ENCODE data around the gene ZFYVE21.

ZFYVE21 gene

DNA sequence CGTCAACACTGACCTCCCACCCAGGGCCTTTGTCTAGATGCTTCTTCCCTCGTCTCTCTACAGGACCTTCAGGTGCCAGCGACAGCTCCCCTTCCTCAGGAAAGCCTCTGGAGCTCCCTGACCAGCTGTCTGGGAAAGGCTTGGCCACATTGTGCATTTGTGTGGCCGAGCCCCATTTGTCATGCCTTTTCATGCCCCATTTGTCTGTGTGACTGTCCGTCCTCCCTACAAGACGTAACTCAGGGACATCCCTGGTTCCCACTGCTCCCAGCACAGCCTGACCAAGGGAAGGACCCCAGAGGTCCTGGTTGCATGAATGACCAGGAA is 23.8 kb downstream of the ZFYVE21 start:
- DNase-seq = no peak

DNA sequence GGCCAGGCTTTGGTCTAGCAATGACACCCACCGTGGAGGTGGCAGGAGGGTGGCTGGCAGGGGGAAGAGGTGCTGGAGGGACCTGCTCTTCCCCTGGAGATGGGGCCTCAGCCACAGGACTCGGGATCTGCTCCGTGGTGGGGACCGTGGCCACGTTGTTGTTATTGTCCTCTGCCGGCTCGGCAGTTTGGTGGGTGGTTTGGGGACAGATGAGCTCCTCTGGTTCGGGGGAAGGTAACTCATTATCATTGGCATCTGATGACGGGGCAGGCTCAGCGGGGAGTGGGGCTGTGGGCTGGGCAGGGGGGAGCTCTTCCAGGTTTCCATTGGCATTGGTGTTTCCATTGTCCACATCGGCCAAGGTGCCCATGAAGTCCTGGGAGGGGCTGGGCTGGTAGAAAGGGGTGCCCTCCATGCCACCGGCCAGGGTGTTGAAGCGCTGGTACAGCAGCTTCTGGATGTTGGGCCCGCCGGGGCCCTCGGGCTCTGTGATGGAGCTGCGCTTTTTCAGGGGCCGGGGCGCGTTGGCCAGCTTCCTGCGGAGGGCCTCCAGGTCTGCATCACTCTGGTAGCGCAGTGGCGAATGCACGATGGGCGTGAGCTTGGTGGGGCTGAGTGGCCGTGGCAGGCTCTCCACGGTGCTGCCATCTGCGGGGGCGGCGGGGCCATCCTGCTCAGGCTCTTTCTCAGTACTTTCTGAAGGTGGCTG is 24.3 kb downstream of the ZFYVE21 start:
- DNase-seq = no peak

DNA sequence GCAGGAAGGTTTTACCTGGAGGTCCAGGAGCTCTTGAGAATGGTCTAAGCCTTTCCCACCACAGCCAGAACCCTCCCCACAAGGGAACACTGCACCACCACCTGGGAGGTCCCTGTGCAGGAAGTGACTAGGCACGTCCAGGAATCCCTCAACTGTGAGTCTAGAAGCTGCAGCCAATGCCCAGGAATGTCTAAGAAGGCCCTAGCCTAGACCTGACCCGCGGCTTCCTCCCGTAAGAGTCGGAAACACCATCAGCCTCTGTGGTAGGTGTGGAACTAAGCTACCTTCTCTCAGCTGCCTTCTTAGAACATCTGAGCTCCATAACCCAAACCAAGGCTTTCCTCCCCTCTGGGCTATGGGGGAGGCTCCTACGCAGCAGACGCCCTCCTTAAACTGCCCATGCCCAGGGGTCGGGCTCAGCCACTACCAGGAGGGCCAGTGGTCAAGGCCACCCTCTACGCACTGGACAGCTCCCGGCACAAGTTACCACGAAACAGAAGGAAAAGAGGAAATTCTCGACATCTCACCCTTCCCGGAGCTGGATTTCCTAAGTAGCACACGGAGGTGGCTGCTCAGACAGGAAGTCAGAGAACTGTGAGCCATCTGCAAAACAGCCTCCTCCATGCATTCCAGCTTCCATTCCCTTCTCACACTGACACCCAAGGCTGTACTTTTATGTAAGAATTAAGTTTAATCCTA is 25.5 kb downstream of the ZFYVE21 start:
- no peak for DNase-seq

DNA sequence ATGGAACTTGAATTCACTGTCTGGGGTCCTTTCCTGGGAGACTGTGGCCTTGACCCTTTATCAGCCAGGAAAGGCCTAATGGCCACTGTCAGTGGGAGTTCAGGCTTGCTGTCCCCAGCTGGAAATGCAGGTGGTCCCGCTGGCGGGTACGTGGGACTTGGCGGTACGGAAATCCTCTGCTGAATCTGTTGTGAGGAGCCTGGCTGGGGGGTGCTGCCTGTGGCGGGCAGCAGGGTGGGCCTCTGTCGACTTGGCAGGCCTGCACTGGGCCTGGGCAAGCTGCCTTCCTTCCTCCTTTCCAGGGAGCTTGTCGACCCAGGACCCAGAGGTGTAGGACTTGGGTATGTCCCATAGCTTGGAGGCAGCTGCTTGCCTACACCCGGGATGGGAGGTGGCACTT is 26.3 kb downstream of the ZFYVE21 start:
- DNase-seq = no peak

DNA sequence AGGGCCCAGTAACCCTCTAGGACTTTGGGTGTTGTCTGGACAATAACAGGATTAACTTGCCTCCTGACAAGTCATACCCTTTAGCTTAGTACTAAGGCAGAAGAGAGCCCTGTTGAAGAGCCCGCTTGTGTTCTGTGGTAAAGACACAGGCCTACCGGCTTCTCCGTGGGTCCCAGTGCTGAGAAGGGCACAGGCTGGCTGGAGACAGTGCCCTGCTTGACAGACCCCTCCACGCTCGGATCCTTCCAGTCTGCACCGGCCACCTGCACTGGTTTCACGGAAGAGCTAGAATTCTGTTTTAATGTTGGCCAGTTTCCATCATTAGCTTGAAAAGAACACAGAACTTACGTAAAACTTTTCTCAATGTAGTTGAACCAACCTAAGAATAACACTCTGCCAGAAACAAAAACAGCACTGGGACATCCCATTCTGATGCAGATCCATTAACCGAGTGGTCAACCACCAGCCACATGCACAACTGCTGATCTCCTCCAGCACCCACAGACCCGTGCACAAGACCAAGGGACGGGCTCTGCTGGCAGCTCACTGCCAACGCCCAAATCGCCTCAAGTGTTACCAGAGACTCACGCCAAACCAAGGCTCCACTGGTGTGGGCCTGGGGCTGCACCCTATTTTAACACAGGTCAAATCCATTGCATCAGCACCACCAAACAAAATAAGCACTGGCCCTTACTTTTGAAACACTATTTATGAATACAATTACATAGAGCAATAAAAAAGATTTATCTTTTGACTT is 27.1 kb downstream of the ZFYVE21 start:
- DNase-seq = no peak

DNA sequence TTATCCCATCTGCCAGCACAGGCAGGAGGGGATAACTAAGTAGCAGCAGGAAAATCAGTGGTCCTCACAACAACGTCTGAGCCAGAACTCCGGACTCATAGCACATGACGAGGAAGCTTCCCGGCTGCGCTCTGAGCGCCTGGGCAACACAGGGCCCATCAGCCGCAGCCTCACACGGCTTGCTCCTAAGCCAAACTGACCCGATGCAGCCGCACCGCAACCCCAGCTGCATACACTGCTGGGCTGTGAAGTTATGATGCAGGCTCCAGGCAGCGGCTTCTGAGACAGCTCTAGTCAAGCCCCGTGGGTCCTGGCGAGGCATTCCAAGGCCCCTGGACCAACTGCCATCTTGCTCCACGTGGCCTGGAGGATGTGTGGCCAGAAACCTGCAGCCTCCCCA is 28.1 kb downstream of the ZFYVE21 start:
- DNase-seq = no peak

DNA sequence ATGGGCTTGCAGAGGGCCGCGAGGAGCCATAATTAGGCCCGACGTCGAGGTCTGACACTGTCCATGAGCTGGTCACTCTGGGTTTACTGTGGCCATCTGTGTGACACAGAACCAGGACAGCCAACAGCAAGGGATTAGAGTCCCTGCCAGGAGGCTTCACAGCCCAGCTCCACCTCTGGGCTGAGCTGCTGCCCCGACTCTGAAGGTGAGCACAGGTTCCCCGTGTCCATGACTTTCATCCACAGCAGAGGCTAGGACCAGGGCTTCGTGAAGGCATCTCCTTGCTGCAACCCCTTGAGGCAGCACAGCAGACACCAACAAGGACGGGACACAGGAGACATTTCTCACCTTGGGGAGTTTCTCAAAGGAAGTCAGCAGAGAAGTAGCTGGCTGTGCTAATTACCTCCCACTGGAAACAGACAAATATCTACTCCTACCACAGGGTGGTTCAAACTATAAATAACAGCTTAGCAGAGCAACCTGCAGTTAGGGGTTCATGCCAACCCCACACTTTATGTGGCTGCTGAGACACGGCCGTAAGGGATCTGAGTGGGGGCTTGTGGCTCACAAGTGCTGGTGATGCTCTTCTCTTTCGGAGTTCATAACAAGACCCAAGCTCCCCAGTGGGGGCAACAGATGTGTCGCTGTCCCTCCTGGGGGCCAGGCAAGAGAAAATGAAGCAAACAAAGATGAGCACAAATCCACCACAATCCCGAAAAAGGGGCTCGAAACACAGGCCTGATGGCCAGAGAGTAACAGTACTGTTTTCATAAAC is 29.2 kb downstream of the ZFYVE21 start:
- DNase-seq = no peak

DNA sequence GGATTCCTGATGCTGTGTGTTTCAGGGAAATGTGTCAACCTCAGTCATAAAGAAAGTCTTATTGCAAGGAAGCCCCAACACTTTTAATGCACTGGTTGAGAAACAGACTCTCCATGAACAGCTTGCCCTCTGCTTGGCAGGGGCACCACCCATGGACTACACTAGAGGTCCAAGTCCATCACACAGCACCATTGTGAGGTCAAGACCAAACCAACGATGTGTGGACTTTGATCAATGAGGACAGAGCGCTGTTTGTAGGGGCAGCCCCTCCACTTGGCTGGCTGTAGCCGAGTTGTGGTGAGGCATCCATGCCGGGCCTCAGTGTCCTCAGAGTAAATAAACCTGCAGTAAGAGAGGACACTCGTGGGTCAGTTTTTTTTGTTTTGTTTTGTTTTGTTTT is 29.8 kb downstream of the ZFYVE21 start:
- DNase-seq = no peak

DNA sequence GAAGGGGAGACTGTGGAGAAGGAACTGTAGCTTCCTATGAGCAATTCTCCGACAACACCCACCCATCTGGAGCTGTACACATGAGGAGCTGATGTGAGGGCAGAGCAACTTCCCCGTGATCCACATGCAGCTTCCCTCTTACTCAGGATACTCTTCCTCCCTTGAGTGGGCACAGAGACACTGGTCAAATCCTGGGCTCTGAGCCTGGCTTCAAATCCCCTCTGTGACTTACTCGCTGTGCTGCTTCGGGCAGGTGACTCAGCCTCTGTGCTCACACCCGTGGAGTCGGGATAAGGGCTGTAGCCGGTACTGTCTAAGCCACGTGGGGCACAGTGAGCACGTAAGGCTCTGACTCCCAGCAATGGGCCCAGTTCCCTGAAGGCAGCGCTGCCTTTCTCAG is 31.1 kb downstream of the ZFYVE21 start:
- no peak for DNase-seq

DNA sequence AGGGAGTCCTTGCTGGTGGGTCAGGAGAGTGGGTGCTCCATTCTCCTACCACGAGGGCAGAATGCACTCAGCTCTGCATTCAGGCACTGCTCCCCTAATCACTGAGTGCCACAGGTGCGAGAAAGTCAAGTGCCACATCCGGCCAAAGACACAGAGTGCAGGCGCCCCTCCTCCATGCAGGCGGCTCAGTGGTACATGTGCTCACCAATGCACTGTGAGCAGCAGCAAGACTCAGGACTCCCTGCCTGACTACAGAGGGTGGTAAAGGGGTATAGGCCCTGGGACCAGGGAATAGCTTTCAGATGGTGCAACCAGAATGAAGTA is 32.9 kb downstream of the ZFYVE21 start:
- DNase-seq = peak; percentile 59

DNA sequence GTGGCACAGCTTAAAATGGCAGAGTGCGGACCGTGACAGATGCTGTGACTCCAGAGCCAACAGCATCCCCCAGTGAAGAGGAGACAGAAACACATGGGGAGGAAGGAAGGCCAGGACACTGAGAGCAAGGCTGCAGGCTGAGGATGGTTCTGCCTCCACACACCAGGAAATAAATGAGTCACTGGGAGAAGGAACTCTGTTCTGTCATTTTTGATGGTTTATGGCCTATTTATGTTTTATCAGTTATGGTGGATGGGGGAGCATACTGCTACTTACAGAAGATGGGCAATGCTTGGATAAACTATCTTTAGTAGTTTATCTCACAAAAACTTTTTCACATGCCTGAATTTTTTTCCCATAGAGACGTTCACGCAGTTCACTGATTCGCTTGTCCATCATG is 33.8 kb downstream of the ZFYVE21 start:
- no peak for DNase-seq

DNA sequence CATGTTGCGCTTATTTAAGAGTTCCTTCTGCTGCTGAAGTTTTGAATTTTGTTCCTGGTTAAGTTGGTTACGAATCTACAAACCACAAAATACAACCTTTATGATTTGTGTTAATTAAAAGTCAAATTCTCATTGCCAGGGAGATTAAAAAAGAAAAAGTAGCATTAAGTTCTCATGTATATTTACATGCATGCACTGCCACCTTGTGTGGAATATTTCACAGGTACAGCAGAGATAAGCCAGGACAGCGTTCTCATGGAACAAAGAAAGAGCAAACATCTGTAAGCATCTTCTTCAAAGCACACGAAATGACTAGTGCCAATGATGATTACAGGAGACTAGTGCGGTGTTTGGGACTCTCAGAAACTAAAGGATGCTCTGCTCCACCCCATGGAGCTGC is 34.2 kb downstream of the ZFYVE21 start:
- DNase-seq = no peak

DNA sequence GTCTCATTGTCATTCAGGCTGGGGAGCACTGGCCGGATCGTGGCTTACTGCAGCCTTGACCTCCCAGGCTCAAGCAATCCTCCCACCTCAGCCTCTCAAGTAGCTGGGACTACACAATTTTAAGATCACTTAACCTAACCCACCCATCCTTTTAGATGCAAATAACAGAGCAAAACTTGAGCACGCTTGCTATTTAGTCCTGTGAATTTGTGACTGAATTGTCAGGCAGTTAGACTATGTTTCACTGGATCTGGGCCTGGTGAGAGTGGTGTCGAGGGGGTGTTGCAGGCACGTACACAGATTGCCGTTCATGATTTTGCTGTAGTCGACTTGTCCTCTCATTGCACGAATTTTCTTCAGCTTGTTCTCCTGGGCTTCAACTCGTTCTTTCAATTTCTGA is 38.2 kb downstream of the ZFYVE21 start:
- DNase-seq = no peak

DNA sequence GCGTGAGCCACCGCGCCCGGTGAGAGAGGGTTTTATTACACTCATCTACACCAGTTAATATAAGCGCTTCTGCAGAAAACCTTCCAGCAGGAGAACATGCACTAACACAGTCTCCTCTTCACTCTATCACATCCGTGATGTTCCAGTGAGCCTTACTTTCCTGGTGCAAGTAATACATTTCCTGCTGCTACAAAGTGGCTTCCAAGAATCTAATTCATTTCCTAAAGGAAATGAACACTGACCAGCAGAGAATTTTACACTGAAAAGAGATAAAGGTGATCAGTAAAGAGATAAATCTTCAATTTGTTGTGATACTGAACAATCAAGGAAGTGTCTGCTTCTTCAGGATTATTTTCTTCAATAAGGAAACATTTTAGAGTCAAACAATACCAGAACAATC is 39.5 kb downstream of the ZFYVE21 start:
- DNase-seq = no peak

DNA sequence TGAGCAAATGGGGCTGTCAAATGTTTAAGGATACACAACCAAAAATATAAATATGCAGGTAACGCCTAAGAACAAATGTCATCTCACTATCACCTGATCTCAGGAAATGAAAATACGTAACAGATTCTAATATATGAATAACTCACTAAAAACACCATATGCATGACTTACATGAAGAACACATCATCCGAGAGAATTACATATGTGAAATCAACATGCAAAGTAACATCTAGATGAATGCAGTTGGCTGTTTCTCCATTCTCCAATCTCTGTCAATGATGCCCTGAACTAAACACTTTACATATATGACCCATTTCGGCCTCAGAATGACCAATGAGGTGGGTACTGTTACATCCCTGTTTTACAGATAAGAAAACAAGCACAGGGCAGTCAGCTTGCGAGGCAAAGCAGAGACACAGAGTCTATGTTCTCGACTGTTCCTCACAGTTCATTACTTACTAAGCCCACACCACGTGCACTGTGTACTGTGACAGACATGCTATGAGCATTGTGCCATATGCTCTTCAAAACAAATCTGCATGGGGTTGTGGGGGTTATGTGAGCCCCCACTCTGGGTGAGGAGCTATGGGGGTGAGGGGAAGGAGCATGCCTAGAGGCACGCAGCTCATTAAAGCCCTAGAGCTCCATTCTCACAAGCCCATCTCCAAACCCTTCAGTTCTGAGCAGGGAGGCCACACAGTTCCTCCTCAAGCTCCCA is 42.6 kb downstream of the ZFYVE21 start:
- DNase-seq = no peak

DNA sequence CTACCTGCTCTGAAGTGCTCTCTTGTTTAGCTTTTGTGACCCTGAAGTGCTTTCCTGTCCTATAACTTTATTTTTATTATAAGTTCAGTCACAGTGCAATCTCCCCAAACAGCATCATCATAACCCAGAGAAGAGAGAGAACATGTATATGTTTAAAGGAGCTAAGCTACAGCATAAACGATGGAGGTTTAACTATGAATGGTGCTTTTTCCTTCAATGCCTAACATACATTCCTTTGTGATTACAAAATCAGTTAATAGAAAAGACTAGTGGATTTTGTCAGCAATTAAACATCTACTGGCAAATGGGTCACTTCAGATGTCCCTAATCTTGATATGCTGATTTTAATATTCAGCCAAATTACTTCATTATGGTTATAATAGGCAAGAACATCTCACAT is 46.4 kb downstream of the ZFYVE21 start:
- DNase-seq = no peak

DNA sequence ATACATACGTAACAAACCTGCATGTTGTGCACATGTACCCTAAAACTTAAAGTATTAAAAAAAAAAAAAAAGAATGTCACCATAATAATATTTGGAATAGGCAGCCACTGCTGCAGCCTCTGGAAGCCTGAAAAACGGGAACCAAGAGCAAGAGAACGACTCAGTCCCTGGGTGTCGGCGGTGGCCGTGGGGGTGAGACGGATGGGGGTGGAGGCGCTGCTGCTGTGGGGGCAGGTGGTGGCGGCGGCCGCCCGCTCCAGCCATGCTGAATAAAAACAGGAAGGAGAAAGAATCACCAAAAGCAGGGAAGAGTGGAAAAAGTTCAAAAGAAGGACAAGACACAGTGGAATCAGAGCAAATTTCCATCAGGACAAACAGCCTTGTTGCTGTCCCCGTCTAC is 46.9 kb downstream of the ZFYVE21 start:
- DNase-seq = no peak

DNA sequence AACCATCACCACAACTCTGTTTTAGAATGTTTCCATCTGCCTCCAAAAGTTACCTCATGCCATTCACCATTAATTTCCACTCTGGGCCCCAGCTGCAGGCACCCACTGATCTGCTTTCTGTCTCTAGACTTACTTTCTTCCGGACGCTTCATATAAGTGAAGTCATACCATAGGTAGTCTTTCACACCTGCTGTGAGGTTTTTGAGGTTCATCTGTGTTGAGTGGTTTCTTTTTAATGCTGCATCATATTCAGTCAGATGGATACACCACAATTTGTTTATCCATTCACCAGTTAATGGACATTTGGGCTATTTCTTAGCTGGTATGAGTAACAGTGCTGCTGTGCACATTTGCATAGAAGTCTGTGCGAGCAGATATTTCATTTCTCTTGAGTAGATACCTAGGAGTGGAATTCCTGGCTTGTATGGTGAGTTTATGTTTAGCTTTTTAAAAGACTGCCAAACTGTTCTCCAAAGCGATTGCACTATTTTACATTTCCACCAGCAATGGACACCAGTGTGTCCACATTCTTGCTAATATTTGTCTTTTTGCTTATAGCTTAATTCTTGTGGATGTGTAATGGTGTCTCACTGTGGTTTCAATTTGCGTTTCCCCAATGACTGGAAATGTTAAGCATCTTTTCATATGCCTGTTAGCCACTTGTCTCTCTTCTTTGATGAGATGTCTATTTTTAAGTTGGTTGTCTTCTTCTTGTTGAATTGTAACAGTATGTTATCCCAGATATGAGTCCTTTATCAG is 48.3 kb downstream of the ZFYVE21 start:
- DNase-seq = no peak

DNA sequence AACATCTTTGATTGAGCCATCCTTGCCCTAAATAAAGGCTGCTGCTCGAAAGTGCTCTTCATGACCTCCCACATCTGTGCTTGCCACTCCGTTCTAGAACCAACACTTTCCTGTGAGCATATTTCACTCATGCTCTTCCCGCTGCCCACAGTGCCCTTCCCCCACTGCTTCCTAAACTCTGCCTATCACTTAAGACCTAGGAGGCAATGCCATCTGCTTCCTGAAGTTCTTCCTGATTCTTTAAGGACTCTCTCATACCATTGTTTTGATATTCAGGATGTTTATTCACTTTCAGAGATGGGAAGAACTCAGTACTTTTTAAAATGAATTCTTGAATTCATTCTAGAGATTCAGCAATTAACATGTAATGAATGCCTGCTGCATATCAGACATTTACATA is 49.9 kb downstream of the ZFYVE21 start:
- no peak for DNase-seq

DNA sequence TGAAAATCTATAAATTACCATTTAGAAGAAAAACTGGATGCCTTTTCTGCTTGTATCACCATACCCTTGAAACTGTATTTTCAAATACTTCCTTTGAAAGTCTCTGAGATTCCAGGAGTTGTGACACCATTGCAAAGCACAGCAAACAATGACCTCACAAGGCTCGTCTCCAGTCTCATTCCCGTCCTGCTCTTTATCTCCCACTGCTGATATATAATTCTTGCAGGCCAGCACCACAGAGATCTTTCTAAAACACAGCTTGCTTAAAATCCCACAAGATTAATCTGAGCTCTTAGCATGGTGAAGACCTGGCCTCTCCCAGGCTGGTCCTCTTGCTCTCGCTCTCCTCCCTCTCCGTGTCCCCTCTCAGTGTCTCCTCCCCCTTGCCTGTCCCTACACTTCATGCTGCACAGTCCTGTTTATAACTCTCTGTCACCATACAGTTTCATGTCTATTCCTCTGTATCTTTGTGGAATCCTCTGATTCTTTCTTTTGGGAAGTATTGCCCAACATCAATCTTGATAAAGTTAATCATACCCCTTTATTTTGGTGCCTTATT is 51.8 kb downstream of the ZFYVE21 start:
- no peak for DNase-seq

DNA sequence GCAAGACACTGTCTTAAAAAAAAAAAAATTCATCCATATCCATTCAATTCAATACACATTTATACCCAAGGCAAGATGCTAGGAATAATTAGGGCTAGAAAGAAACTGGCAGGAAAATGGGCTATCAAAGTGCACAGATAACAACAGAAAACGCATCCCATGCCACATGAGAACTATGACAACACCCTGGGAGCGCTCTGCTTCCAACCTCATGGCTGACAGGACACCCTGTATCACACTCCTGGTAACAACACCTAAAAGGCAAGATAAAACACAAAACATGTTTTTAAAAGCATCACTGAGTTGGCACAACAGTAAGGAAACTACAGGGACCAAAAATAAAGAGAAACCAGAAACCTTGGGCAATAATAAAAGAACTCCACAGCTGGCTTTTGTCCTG is 54.9 kb downstream of the ZFYVE21 start:
- DNase-seq = no peak

DNA sequence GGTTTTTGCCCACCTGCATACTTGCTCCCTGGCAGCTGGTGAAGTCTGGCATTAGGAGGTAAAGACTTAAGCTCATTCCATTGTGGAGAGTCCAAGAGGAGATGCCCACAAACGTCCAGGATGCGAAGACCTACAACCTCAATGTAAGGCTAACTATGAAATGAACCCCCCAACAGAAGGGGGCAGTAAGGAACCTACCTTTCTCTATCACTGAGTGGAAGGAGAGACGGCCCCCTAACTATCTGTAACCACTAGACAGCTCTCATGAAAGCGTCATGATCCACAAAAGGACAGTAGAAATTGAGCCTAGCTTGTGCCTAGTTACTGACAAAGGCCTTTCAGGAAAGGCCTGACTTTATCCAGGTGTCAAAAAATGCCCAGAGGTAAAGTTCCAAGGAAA is 55.3 kb downstream of the ZFYVE21 start:
- no peak for DNase-seq

Data from CD4-positive, alpha-beta T cell treated with Interleukin-17A for 1 hour (primary cell).